GM18498 (cell line): ENCODE data around the gene ALDH2.
"Not testable (repeated sequence)": the region's sequence is repeated elsewhere in the genome, so short reads cannot be mapped to it uniquely, and the experiment has no call there.

Experiments
- ATAC-seq: cut with Tn5 transposase; IDR thresholded peaks from one replicate; pipeline ENCODE4 v1.9.1; 2021; ENCODE audit warnings: mild to moderate bottlenecking, moderate library complexity; ENCODE audit not compliant: unreplicated experiment

ALDH2 gene

DNA sequence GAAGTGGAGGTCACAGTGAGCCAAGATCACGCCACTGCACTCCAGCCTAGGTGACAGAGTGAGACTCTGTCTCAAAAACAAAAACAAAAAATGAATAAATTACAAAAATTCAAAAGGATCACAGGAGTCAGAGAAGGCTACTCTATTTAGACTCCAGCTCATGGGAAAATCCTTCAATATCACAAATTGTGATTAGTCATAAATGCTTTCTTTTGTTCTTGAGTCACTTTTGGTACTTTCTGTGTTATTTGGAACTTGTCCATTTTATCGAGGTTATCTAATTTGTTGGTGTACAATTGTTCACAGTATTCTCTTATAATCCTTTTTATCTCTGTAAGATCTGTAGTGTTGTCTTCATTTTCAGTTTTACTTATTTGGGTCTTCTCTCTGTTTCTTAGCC lies 18.9 kb downstream of the ALDH2 start:
- no peak for ATAC-seq

DNA sequence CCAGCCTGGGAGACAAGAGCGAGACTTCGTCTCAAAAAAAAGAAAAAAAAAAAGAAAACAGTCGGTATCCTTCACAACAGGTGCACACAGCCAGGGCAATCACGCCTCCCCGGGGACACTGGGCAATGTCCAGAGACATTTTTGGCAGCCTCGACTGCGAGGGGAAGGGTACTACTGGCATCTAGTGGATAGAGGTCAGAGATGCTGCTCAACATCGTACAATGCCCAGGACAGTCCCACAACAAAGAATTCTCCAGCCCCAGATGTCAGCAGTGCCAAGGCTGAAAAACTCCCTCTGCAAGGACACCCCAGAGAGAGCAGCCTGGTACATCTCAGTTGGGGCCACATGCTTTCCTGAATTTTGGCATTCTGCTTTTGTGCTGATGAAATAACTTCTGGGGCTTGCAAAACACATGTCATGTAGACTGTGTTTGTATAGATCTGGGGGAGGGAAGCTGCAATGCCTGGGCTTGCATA lies 21.5 kb downstream of the ALDH2 start:
- no peak for ATAC-seq

DNA sequence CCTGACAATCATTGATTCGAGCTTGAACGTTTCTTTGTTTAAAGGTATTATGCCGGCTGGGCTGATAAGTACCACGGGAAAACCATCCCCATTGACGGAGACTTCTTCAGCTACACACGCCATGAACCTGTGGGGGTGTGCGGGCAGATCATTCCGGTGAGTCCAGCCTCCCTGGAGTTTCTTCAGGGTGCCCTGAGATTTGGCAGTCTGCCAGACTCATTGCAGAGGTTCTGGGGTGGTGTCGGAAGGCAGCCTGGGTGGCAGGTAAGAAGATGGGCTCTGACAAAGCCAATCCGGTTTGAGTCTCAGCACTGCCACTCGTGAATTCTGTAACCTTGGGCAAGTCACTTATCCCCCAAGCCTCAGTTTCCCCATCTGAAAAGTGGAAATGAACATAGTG lies 23.0 kb downstream of the ALDH2 start:
- ATAC-seq, result no peak

DNA sequence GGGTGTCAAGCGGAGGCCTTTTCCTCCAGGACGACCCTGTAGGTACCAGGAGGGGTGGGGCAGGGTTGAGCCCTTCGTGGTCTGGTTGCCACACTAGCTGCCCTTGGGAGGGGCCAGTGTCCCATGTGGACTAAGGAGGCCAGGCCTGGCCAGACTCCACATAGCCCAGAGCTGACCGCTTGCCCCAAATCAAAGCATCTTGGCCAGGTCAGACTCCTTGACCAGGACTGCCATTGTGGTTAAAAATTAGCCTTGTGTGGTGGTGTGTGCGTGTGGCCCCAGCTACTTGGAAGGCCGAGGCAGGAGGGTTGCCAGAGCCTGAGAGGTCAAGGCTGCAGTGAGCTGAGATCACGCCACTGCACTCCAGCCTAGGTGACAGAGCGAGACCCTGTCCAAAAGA lies 24.8 kb downstream of the ALDH2 start:
- no peak for ATAC-seq

DNA sequence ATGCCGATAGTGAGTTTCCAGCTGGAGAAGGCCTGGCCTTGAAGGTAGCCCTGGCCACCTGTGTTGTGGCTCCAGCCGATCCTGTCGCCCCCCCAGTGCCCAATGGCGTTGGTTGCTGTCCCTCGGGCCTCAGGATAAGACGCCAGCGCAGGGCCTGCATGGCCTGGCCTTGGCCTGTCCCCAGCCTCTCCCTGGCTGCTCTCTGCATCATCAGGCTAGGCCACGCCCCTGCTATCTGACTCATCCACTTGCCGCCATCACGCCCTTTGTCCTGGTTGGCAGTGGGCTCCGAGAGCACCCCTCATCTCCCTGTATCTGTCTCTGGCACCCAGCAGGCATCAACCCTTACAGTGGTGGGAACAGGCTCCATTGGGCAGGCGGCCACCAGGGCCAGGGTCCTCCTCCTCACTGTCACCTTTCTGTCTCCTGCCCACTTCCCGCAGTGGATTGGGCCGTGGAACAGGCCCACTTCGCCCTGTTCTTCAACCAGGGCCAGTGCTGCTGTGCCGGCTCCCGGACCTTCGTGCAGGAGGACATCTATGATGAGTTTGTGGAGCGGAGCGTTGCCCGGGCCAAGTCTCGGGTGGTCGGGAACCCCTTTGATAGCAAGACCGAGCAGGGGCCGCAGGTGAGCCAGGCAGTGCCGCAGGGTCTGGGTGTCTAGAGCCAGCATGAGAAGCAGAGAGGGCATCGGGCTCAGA lies 25.6 kb downstream of the ALDH2 start:
- no peak for ATAC-seq

DNA sequence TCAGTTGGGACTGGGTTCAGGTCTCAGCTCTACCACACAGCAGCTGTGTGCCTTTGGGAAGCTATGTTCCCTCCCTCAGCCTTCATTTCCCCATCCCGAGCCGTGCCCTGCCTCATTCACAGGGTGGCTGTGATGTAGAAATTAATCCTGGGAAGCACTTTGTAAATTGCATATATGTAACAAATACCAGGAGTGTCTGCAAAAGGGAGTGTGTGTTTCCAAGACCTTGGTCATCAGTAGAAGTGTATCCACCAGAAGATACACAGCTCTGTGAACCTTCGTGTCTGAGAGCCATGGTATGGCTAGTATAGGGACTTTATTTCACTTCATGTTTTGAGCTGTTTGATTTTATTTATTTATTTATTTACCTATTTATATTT lies 26.1 kb downstream of the ALDH2 start:
- no peak for ATAC-seq

DNA sequence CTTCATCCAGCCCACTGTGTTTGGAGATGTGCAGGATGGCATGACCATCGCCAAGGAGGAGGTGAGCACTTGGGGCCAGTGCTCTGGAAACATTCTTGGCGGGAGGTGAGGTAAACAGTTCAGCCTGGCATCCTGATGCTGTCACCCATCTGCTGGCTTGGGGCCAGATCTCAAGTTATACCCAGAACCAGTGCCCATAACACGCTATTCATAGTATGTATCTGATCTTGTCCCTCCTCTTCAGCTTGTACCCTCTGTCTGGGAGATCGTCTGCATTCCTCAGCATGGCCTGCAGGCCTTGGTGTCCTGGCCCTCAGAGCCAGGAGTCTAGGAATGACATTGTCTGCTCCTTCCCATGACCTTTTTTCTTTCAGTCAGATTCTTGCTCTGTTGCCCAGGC lies 31.4 kb downstream of the ALDH2 start:
- no peak for ATAC-seq

DNA sequence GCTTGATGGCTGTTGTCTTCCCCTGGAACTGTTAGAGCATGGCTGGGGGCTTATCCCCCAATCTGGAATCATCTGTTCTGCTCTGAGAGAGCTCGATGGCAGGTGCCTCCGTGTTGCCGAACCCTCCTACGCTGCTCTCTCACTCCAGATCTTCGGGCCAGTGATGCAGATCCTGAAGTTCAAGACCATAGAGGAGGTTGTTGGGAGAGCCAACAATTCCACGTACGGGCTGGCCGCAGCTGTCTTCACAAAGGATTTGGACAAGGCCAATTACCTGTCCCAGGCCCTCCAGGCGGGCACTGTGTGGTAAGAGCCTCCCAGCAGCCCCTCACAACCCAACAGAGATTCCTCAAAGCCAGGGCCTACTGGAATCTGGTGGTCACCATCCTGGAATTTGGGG lies 33.0 kb downstream of the ALDH2 start:
- ATAC-seq, result no peak

DNA sequence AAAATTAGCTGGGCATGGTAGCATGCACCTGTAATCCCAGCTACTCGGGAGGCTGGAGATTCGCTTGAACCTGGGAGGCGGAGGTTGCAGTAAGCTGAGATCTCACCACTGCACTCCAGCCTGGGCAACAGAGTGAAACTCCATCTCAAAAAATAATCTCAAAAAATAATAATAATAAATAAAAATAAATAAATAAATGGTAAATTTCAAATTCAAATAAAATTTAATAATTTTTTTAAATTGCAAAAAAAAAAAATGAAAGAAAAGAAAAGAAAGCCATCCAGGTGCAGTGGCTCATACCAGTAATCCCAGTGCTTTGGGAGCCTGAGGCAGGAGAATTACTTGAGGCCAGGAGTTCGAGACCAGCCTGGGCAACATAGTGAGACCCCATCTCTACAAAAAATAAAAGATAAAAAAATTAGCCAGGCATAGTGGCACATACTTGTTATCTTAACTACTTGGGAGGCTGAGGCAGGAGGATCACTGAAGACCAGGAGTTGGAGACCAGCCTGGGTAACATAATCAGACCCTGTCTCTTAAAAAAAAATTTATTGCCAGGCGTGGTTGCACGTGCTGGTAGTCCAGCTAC lies 36.4 kb downstream of the ALDH2 start:
- ATAC-seq, result no peak

DNA sequence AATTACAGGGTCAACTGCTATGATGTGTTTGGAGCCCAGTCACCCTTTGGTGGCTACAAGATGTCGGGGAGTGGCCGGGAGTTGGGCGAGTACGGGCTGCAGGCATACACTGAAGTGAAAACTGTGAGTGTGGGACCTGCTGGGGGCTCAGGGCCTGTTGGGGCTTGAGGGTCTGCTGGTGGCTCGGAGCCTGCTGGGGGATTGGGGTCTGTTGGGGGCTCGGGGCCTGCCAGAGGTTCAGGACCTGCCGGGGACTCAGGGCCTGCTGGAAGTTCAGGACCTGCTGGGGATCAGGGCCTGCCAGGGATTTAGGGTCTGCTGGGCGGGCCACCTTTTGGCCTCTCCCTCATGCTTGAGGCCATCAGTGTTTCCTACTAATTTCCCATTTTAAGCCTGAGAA lies 37.1 kb downstream of the ALDH2 start:
- no peak for ATAC-seq

DNA sequence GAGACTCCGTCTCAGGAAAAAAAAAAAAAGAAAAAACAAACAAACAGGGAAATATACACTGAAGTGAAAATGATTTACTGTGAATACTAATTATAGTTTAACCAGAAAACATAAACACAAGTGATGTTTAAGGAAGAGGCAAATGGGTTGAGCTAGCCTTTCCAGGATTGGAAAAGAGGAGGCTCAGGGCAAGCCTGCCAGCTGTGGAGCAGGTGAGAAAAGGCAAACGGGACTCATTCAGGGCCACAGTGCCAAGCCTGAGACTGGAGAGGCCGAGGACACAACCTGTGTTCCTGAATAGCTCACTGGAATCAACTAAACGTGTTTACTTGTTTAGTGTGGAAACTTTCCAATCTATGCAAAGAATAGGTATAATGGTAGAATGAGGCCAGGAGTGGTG lies 39.6 kb downstream of the ALDH2 start:
- ATAC-seq, result no peak

DNA sequence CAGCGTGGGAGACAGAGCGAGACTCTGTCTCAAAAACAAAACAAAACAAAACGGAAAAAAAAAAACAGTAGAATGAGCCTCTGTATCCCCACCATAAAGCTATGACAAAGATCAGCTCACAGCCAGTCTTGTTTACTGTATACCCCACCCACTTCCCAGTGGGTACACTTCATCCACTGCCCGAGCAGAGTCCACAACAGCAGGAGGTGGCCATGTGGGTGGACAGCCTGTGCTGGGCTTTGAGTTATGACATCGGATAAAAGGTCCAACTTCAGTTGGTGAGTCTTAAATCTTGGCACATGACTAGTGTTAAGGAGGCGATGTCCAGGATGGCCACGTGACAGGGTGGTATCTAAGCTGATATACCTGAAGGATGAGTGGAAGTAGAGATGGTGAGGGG lies 40.5 kb downstream of the ALDH2 start:
- ATAC-seq, result no peak

DNA sequence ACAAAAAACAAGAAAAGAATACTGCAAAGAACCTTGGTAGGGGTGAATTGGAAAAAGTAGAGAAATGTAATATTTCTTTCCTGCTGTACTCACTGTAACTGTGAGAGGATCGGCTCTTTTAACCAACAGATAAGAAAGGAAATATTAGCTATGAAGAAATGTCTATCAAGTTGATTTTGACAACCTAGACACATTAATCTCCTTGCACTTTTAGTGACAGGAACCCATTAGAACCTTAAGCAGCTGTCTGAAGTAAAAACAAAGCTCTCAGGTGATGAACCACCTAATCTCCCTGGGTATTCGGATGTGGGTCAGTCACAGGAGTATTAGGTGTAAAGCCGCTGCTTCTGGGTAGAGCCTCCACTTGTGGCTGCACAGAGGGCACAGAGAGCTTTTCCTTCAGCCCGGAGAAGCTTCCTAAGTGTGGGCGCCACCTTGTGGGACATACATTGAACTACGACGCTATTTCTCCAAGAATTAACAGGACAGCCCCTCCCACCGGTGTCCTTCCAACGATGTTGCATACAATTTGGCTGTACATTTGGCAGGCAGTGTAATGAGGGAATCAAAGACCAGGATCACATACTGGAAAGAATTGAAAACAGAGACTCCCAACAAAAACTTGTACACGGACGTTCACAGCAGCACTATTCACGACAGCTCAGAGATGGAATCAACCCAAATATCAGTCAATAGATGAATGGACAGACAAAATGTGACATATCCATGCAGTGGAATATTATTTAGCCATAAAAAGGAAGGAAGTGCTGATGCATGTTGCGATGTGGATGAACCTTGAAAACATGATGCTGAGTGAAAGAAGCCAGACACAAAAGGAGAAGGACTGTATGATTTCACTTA lies 46.4 kb downstream of the ALDH2 start:
- peak; percentile 56 for ATAC-seq

DNA sequence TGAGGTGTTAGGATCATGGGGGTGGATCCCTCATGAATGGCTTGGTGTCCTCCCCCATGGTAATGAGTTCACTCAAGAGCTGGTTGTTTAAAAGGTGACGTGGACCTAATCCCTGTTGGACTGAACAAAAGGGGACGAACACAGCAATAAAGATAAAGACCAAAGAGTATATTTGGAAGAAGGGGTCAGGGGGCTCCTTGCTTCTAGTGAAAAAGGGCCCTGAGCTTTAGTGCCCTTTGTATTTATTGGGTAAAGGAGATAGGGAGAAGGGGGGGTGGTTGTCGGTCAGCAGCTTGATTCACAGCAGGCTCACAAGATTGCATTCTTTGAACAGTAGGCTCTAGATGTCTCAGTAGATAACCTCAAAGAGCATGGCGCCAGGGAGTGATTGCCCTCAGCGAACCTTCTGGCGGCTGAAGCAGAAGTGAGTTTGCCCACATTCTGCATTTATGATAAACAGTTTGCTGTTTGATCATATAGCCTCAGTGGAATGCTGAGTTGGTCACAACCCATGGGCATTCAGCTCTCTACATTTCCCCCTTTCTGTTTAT lies 49.4 kb downstream of the ALDH2 start:
- no peak for ATAC-seq

DNA sequence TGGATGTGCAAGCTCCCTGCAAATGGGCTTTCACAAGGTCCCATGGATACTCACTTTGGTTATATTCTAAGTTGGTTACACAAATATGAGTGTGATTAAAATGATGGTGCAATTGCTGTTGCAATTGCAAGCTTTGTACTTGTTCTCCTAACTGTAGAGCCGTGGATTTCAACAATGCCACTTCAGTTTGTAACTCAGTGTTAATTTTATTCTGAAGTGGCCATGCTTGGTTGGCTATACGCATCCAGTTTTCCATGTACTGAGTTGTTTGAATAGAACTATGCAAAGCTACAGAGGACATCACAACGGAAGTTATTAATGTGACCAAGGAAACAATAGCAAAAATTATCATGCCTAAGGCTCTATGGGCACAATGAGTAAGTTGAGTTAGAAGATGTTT lies 50.2 kb downstream of the ALDH2 start:
- not testable (repeated sequence) for ATAC-seq

DNA sequence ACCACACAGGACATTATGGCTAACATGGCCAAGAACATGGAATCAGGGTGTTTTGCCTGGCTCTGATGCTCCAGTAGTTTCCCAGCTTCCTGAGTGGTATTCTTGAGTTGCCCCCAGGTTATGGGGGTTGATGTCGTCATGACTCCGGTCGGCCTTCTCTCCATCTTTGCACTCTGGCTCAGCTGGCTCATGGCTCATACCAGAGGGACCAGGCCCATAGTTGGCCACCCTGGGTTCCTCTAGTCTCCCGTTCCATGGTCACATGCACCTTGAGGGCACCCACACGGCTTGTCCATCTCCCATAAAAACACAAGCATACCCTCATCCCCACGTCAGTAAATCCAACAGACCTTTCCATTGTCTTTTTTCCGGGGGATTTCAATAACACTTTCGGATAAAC lies 51.6 kb downstream of the ALDH2 start:
- ATAC-seq, result no peak

DNA sequence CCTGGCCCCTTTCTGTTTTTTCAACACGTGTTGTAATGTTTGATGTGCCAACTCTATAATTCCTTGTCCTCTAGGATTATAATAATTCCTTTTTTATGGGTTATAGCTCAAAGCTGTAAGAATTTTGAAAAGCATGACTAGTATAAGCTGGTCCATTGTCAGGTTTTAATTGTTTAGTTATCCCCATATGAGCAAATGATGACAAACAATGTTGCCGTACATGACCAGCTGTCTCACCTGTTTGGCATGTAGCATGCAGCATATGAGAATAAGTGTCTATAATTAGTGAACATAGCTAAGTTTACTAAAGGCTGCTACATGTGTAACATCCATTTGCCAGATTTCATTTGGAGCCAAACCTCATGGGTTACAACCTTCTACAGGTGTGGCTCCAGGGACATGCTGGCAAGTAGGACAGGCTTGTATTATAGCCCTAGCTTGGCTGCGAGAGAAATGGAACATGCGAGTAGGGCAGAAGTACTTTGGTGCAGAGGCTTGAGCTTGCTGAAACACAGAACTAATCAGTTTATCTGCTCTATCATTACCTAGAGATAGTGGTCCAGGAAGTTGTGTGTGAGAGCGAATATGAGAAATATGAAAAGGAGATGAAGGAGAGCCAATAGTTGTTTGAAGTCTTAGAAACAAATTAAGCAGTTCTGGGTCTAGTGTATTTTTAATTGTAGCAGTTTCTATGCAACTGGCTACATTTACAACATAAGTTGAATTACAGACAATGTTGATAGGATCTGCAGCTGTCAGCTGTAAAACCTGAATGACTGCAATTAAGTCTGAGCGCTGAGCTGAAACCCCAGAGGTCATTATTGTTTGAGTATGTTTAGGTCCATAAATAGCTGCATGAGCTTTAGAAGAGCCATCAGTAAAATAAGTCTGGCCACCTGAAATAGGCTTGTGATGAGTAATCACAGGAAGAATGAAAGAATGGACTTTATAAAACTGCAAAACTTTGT lies 52.7 kb downstream of the ALDH2 start:
- no peak for ATAC-seq

DNA sequence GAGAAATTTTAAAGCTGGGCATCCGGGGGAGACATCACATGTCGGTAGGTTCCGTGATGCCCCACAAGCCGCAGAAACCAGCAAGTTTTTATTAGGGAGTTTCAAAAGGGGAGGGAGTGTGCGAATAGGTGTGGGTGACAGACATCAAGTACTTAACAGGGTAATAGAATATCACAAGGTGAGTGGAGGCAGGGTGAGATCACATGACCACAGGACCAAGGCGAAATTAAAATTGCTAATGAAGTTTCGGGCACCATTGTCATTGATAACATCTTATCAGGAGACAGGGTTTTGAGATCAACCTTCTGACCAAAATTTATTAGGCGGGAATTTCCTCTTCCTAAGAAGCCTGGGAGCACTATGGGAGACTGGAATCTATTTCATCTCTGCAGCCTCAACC lies 54.1 kb downstream of the ALDH2 start:
- ATAC-seq, result not testable (repeated sequence)

DNA sequence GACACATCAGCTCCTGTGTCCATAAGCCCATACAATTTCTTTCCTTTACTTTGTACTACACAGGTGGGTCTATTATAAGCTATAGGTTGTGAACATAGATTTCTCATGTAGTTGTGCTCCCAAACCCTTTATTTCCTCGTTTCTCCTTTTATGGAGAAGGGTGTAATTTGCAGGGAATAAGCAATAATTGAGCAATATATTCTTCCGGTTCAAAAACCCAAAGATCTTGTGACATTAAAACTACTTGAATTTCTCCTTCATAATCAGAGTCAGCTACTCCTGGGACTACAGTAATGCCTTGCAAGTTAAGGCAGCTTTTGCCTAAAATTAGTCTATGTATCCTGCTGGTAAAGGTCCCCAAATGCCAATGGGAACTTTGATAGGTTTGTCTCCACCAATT lies 56.2 kb downstream of the ALDH2 start:
- ATAC-seq, result no peak

DNA sequence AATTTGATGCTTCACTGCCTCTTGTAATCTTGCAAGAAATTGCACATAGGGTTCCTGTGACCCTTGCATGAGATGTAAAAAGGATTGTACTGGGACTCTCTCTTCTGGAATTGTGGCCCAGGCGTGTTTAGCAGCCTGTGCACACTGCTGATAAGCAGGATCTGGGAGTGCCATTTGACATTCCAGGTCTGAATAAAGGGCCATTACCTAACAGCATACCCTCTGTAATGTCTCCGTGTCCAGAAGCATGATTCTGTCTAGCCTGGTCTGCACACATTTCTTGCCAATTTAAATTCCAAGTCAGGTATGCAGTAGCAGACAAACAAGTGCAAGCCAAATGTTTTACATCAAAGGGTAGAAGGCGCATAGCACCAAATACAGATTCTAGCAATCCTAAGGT lies 57.2 kb downstream of the ALDH2 start:
- no peak for ATAC-seq

DNA sequence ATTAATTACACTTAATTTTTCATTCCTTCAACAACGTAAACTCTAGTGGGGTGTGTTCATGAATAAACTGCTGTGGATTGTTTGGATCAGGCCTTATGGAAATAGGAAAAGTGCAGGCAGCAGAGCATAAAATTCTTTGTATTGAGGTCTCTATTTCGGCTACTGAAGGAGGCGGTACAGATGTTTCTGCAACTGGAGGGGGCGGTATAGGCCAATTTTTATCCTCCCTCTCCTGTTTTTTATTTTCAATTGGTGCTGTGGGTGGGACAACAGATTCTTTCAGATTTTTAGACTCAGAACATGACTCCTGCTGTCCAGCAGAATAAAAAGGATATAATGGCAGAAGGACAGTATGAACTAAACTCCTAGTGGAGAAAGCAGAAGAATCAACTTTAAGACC lies 57.6 kb downstream of the ALDH2 start:
- not testable (repeated sequence) for ATAC-seq
